Stimulated activated CD4-positive, alpha-beta T cell treated with anti-CD3 and anti-CD28 coated beads, Interleukin-12 subunit alpha, Interleukin-12 subunit beta, amount 100 ng/mL, for 48 hours (primary cell): ENCODE measurements around the gene TNNC1.

Source experiments
- DNase-seq, 3 donors: peaks; one replicate each; pipeline ENCODE4 v3.0.0-alpha.2; 2020; ENCODE audit warnings: low read depth in 2 of 3, low spot score in 1 of 3

TNNC1 gene

GRCh38 chr3:52432225-52432624 lies 21.6 kb downstream of the TNNC1 start:
- DNase-seq, result no peak

GRCh38 chr3:52431459-52432223 lies 22.2 kb downstream of the TNNC1 start:
- DNase-seq, result no peak

GRCh38 chr3:52430416-52430810 lies 23.4 kb downstream of the TNNC1 start:
- no peak for DNase-seq

- DNase-seq, result no peak
Observed at GRCh38 chr3:52429779-52430415, 23.9 kb downstream of the TNNC1 start.

- no peak for DNase-seq
Observed at GRCh38 chr3:52429031-52429430, 24.8 kb downstream of the TNNC1 start.

- no peak for DNase-seq
Observed at GRCh38 chr3:52428151-52429005, 25.5 kb downstream of the TNNC1 start.

- DNase-seq, result no peak
Observed at GRCh38 chr3:52423173-52423572, 30.7 kb downstream of the TNNC1 start.

- no peak for DNase-seq
Observed at GRCh38 chr3:52422669-52423068, 31.2 kb downstream of the TNNC1 start.

GRCh38 chr3:52420388-52420787 lies 33.5 kb downstream of the TNNC1 start:
- no peak for DNase-seq

- no peak for DNase-seq
Observed at GRCh38 chr3:52415800-52416199, 38.0 kb downstream of the TNNC1 start.

- no peak for DNase-seq
Observed at GRCh38 chr3:52408466-52408865, 45.4 kb downstream of the TNNC1 start.

GRCh38 chr3:52407779-52408178 lies 46.1 kb downstream of the TNNC1 start:
- no peak for DNase-seq

GRCh38 chr3:52406791-52407510 lies 46.9 kb downstream of the TNNC1 start:
- DNase-seq, result no peak

- no peak for DNase-seq
Observed at GRCh38 chr3:52406231-52406661, 47.6 kb downstream of the TNNC1 start.

GRCh38 chr3:52405601-52406110 lies 48.2 kb downstream of the TNNC1 start:
- no peak for DNase-seq

- no peak for DNase-seq
Observed at GRCh38 chr3:52405066-52405465, 48.8 kb downstream of the TNNC1 start.

- DNase-seq, result no peak
Observed at GRCh38 chr3:52404391-52404790, 49.5 kb downstream of the TNNC1 start.

GRCh38 chr3:52403955-52404354 lies 49.9 kb downstream of the TNNC1 start:
- no peak for DNase-seq

GRCh38 chr3:52403271-52403841 lies 50.5 kb downstream of the TNNC1 start:
- no peak for DNase-seq

- no peak for DNase-seq
Observed at GRCh38 chr3:52402706-52403270, 51.1 kb downstream of the TNNC1 start.
